ENCODE results near the gene C1orf53. TPM values are rescaled to one million over a fixed set of nuclear protein-coding genes. Genes with fewer than 3 reads are reported as not detected.

Gene C1orf53
- total RNA-seq, 4 donors from 2014 or later, result 0.83 to 10.2 (median 2.9) TPM

DNA sequence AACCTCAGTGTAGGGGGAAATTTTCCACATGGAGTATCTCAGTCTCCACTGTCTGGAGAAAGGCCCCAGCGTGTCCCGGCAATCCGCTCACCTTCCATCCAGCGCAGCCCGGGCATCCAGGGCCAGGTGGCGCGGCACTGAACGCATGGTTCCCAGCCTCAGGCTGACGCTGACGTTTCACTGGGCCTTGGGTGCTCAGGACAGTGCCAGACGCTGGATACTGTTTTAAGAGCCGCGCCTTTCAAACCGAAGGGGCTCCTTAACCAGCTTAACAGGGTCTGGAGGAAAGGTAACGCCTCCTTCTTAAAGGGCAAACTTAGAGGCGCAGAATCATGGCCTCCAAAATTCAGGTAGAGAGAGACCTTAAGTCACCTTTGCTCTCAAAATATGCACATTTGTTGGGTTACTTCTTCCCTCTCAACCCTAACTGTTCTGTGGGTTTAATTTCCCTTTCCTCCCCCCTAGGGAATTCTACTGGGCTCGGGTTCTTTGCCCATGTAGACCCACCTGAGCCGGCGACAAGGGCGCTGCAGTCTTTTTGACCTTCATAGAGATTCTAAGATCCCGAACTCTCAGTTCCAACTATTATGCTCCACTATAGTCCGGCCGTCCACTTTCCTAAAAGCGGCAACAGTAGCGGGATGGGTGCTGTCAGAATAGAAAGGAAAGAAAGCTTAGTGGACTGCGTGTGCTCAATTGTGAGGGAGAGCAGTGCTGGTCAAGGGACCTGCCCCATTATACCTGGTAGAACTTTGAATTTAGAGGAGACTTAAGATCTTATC lies 11.3 kb downstream of the C1orf53 start:
- TF ChIP-seq, protein P1, sequence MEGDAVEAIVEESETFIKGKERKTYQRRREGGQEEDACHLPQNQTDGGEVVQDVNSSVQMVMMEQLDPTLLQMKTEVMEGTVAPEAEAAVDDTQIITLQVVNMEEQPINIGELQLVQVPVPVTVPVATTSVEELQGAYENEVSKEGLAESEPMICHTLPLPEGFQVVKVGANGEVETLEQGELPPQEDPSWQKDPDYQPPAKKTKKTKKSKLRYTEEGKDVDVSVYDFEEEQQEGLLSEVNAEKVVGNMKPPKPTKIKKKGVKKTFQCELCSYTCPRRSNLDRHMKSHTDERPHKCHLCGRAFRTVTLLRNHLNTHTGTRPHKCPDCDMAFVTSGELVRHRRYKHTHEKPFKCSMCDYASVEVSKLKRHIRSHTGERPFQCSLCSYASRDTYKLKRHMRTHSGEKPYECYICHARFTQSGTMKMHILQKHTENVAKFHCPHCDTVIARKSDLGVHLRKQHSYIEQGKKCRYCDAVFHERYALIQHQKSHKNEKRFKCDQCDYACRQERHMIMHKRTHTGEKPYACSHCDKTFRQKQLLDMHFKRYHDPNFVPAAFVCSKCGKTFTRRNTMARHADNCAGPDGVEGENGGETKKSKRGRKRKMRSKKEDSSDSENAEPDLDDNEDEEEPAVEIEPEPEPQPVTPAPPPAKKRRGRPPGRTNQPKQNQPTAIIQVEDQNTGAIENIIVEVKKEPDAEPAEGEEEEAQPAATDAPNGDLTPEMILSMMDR (IDR thresholded peaks at IDR 0.05), result no peak
- TF ChIP-seq POLR2A (IDR thresholded peaks at IDR 0.05), result no peak
- DNase-seq (ENCODE audit: low spot score in 2 of 2), result no peak
- WGBS, 2 donors, result 23 to 27% methylated on average over 23 to 26 of the region's 26 CpGs
- H3K4me3 ChIP-seq (ENCODE audit: low read depth, poor library complexity, severe bottlenecking), result no peak overlapping the region
- intact Hi-C loops (cut with DNase I; ENCODE audit: low total_unique reads), result loop anchor here (10.0 kb wide), 1 partner anchor 389 kb away; no protein-coding TSS in a partner anchor

DNA sequence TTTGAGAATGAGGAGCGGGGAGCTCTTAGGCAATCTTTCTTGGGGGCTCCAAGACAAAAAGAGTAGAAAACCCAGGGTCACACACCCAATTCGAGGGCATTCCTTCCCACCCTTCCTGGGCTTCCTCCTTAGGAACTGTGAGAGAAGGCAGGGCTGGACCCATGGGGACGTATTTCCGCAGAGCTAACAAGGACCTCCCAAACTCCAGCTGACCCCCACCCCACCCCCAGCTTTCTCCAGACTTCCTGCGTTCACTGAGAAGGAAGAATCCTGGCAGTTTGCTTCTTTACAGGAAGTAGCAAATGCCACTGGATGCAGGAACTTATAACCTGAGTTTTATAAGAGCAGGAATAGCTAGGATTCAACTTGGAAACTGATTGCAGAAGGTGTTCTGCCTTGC lies 12.1 kb downstream of the C1orf53 start:
- TF ChIP-seq POLR2A (IDR thresholded peaks at IDR 0.05), result no peak
- TF ChIP-seq, protein P1 (IDR thresholded peaks at IDR 0.05), result no peak
- WGBS, 2 donors, result 18 to 26% methylated on average over 5 of the region's 5 CpGs
- DNase-seq (ENCODE audit: low spot score in 2 of 2), result no peak
- H3K4me3 ChIP-seq (ENCODE audit: low read depth, poor library complexity, severe bottlenecking), result no peak overlapping the region
- intact Hi-C loops (cut with DNase I; ENCODE audit: low total_unique reads), result loop anchor here (10.0 kb wide), 1 partner anchor 390 kb away; no protein-coding TSS in a partner anchor

DNA sequence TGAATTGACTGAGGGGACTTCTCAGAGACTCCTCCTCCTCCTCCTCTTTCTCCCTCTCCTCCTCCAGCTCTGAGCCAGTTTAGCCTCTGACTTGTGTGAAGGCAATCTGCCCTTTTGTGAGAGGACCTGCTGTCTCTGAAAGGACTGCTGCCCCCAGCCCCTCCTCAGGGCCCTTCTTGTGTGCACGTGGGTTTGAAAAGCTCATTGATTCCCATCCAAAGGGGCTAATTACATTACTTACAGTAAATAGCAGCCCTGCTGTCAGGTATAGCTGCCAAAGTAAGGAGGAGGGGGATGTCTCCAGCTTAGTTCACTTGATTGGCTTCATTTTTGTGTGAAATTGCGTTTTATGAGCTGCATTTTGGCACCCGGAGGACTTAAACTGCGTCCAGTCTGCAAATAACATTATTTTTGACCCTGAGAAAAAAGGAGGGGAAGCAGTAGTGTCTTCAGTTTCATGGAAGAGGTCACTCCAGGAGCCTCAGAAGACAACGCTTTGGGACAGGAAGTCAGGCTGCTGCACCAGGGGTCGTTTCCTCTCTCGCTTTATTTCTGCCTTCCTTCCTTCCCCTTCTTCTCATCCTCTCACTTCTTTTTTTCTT lies 12.9 kb downstream of the C1orf53 start:
- no peak for TF ChIP-seq POLR2A (IDR thresholded peaks at IDR 0.05)
- TF ChIP-seq, protein P1 (IDR thresholded peaks at IDR 0.05), result no peak
- 5 to 9% methylated on average over 7 of the region's 7 CpGs for WGBS, 2 donors
- intact Hi-C loops (cut with DNase I; ENCODE audit: low total_unique reads), result loop anchor here (10.0 kb wide), 1 partner anchor 391 kb away; no protein-coding TSS in a partner anchor
- no peak overlapping the region for H3K4me3 ChIP-seq (ENCODE audit: low read depth, poor library complexity, severe bottlenecking)
- no peak for DNase-seq (ENCODE audit: low spot score in 2 of 2)

DNA sequence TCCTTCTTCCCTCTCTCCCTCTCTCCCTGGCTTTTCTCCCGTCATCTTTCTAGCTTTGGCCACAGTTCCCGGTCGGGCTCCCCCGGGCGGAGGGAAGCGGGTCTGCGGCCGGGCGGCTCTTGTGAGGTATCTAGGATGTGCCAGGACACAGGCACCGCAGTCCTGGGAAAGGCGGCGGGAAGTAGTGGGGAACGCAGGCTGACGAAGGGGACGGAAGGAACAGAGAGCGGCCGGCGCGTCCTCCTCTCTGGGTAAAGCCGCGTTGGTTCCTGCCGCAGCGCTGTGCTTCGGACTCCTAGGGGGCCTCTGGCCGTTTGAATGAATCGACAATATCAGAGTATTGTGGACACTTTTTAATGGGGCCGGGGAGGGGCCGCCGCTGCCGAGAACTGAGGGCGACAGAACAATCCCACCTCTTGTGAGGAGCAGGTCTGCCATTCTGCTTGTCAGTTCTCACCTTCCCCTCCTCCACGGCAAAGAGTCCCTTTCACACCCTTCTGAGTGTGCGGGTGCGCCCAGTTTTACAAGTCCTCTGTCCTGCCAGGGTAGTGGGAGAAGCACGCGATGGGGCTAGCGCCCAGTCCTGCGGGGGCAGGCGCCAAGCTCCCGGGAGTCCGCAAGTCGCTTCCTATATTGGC lies 13.6 kb downstream of the C1orf53 start:
- 1% methylated on average over 42 of the region's 42 CpGs for WGBS, 2 donors
- DNase-seq (ENCODE audit: low spot score in 2 of 2), result peak in 1 of 2 donors; percentile 84
- intact Hi-C loops (cut with DNase I; ENCODE audit: low total_unique reads), result loop anchor here (10.0 kb wide), 1 partner anchor 391 kb away; no protein-coding TSS in a partner anchor
- TF ChIP-seq POLR2A (IDR thresholded peaks at IDR 0.05), result no peak
- TF ChIP-seq, protein P1 (IDR thresholded peaks at IDR 0.05), result no peak
- no peak overlapping the region for H3K4me3 ChIP-seq (ENCODE audit: low read depth, poor library complexity, severe bottlenecking)

DNA sequence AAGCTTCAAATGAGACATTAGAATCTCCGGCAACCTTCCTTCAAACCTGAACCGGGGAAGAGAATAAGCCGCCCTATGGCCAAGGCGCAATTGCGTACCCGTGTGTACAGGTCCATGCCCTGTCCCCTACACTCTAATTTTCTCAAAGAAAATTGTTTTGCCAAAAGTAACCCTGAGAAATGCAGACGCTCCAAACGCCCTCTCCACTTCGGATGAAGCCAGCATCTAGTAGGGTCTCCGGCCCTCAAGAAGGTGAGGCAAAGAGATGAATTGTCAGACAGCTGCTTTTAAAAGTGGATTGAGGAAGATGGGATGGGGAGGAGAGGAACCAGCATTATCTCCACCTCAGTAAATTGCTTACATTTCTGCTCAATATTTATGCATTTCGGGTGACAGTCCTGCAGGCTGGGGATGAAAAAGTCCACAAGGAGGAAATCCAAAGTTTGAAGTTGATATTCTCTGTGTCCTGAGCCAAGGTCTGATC lies 14.1 kb downstream of the C1orf53 start:
- intact Hi-C loops (cut with DNase I; ENCODE audit: low total_unique reads), result loop anchor here (10.0 kb wide), 1 partner anchor 392 kb away; no protein-coding TSS in a partner anchor
- no peak for DNase-seq (ENCODE audit: low spot score in 2 of 2)
- no peak overlapping the region for H3K4me3 ChIP-seq (ENCODE audit: low read depth, poor library complexity, severe bottlenecking)
- WGBS, 2 donors, result 6 to 9% methylated on average over 11 of the region's 11 CpGs
- TF ChIP-seq, protein P1 (IDR thresholded peaks at IDR 0.05), result no peak
- no peak for TF ChIP-seq POLR2A (IDR thresholded peaks at IDR 0.05)
